Nephron progenitor cell (in vitro differentiated cells): ENCODE results near the gene XIST.
"Not testable (repeated sequence)": the region's sequence is repeated elsewhere in the genome, so short reads cannot be mapped to it uniquely, and the experiment has no call there.

ENCODE experiments used
- DNase-seq: peaks from one replicate; pipeline ENCODE4 v3.0.0; 2021
- H3K27ac Mint-ChIP-seq: 2 replicates; pipeline ENCODE4 v1.8.0; 2021; ENCODE audit warnings: mild to moderate bottlenecking, moderate library complexity, mixed read lengths
- H3K27me3 Mint-ChIP-seq: 2 replicates; pipeline ENCODE4 v1.8.0; 2021; ENCODE audit warnings: mild to moderate bottlenecking, low read depth, mixed read lengths; ENCODE audit not compliant: poor library complexity
- H3K36me3 Mint-ChIP-seq: 2 replicates; pipeline ENCODE4 v1.8.0; 2021; ENCODE audit warnings: low read depth, mixed read lengths
- H3K4me1 Mint-ChIP-seq: 2 replicates; pipeline ENCODE4 v1.8.0; 2021; ENCODE audit warnings: mixed read lengths
- H3K4me3 Mint-ChIP-seq: 2 replicates; pipeline ENCODE4 v1.8.0; 2021; ENCODE audit warnings: mild to moderate bottlenecking, moderate library complexity, mixed read lengths
- H3K9me3 Mint-ChIP-seq: 2 replicates; pipeline ENCODE4 v1.8.0; 2021; ENCODE audit warnings: mild to moderate bottlenecking, moderate library complexity, mixed read lengths
- CTCF ChIP-seq: fragments of 200-600 bp; sonication (generic); IDR thresholded peaks from 2 replicates; pipeline ENCODE4 v1.5.0; 2021; ENCODE audit warnings: antibody characterized with exemption

The XIST gene

GRCh38 chrX:73852467-73852866 lies at the start of gene XIST:
Gene XIST (minus strand): TSS chrX:73852714.
- Mint-ChIP-seq H3K4me3 (no peak within 1 kb of the TSS), H3K9me3 (peaks cover 14% of the 10 kb centered on the region), H3K27ac (no peak within 1 kb of the TSS), H3K4me1 (no peaks in the 10 kb centered on the region), H3K27me3 (no peaks in the 10 kb centered on the region), H3K36me3 (peaks cover 6% of the 10 kb centered on the region)
- no peak for TF ChIP-seq CTCF
- no peak for DNase-seq

GRCh38 chrX:73898315-73898714 lies 45.8 kb upstream of the XIST start:
- H3K36me3 Mint-ChIP-seq, DNase-seq, H3K4me3 Mint-ChIP-seq, H3K4me1 Mint-ChIP-seq, H3K27me3 Mint-ChIP-seq, H3K27ac Mint-ChIP-seq: not testable (repeated sequence)
- H3K9me3 Mint-ChIP-seq: peaks cover 46% of the 10 kb centered on the region

DNA sequence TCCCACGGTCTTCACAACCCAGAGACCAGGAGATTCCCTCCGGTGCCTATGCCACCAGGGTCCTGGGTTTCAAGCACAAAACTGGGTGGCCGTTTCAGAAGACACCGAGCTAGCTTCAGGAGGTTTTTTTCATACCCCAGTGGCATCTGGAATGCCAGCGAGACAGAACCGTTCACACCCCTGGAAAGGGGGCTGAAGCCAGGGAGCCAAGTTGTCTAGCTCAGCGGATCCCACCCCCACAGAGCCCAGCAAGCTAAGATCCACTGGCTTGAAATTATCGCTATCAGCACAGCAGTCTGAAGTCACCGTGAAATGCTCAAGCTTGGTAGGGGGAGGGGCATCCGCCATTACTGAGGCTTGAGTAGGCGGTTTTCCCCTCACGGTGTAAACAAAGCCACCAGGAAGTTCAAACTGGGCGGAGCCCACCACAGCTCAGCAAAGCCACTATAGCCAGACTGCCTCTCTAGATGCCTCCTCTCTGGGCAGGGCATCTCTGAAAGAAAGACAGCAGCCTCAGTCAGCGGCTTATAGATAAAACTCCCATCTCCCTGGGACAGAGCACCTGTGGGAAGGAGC lies 40.1 kb upstream of the XIST start:
- H3K4me1 Mint-ChIP-seq, DNase-seq: not testable (repeated sequence)
- peaks cover 46% of the 10 kb centered on the region for H3K9me3 Mint-ChIP-seq

DNA sequence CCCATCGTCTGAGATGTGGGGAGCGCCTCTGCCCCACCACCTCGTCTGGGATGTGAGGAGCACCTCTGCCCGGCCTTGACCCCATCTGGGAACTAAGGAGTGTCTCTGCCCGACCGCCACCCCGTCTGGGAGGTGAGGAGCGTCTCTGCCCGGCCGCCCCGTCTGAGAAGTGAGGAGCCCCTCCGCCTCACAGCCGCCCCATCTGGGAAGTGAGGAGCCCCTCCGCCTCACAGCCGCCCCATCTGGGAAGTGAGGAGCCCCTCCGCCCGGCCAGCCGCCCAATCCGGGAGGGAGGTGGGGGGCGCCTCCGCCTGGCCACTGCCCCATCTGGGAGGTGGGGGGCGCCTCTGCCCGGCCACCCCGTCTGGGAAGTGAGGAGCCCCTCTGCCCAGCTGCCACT lies 29.7 kb upstream of the XIST start:
- not testable (repeated sequence) for H3K36me3 Mint-ChIP-seq, H3K4me1 Mint-ChIP-seq, H3K27me3 Mint-ChIP-seq, DNase-seq, H3K4me3 Mint-ChIP-seq, H3K27ac Mint-ChIP-seq
- peaks cover 77% of the 10 kb centered on the region for H3K9me3 Mint-ChIP-seq

More for the DNA sequence above, 40.1 kb upstream of the XIST start:
- not testable (repeated sequence) for H3K27ac Mint-ChIP-seq, H3K4me3 Mint-ChIP-seq, H3K27me3 Mint-ChIP-seq, H3K36me3 Mint-ChIP-seq

- peaks cover 18% of the 10 kb centered on the region for H3K4me1 Mint-ChIP-seq
- peaks cover 40% of the 10 kb centered on the region for H3K9me3 Mint-ChIP-seq
These were observed 25.2 kb upstream of the XIST start for GRCh38 chrX:73877687-73878086.

GRCh38 chrX:73876911-73877310 lies 24.4 kb upstream of the XIST start:
- peaks cover 8% of the 10 kb centered on the region for H3K36me3 Mint-ChIP-seq
- TF ChIP-seq CTCF: no peak
- peaks cover 18% of the 10 kb centered on the region for H3K4me1 Mint-ChIP-seq
- no peak overlapping the region for H3K27ac Mint-ChIP-seq
- H3K4me3 Mint-ChIP-seq: no peak overlapping the region
- no peaks in the 10 kb centered on the region for H3K27me3 Mint-ChIP-seq
- H3K9me3 Mint-ChIP-seq: peaks cover 34% of the 10 kb centered on the region
- DNase-seq: no peak

More at GRCh38 chrX:73877687-73878086, 25.2 kb upstream of the XIST start:
- Mint-ChIP-seq H3K27me3 (no peaks in the 10 kb centered on the region), H3K36me3 (peaks cover 8% of the 10 kb centered on the region), H3K27ac (peak overlapping the region; percentile 73), H3K4me3 (no peak overlapping the region)
- no peak for TF ChIP-seq CTCF
- DNase-seq: no peak

DNA sequence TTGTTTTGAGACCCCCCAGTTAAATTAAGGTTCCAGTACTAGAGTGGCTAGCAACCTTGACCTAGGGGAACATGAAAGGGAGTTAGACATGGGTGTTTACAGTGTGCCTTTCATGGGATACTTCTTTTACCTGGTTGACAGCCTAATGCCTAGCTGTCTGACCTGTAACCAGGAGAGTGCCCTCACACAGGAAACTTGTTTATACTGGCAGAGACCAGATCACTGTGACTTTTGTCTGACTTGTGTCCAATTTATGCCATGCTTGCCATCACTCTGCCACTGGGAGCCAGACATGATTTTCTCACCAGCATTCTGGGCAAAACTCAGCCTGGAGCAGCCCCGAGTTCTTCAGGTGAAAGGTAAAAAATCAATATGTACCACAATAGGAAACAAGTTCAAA lies 16.4 kb upstream of the XIST start:
- no peaks in the 10 kb centered on the region for H3K36me3 Mint-ChIP-seq
- no peak for TF ChIP-seq CTCF
- DNase-seq: no peak
- no peak overlapping the region for H3K27ac Mint-ChIP-seq
- H3K4me1 Mint-ChIP-seq: no peaks in the 10 kb centered on the region
- H3K9me3 Mint-ChIP-seq: peaks cover 4% of the 10 kb centered on the region
- H3K27me3 Mint-ChIP-seq: peaks cover 2% of the 10 kb centered on the region
- no peak overlapping the region for H3K4me3 Mint-ChIP-seq
